GM19238 (cell line): ENCODE data around the gene TMC1.
"Not testable (repeated sequence)": the region's sequence is repeated elsewhere in the genome, so short reads cannot be mapped to it uniquely, and the experiment has no call there.

ENCODE experiments used
- DNase-seq: peaks from one replicate; pipeline ENCODE4 v3.0.0; 2011; ENCODE audit warnings: low spot score; ENCODE audit not compliant: insufficient read length

The TMC1 gene

DNA sequence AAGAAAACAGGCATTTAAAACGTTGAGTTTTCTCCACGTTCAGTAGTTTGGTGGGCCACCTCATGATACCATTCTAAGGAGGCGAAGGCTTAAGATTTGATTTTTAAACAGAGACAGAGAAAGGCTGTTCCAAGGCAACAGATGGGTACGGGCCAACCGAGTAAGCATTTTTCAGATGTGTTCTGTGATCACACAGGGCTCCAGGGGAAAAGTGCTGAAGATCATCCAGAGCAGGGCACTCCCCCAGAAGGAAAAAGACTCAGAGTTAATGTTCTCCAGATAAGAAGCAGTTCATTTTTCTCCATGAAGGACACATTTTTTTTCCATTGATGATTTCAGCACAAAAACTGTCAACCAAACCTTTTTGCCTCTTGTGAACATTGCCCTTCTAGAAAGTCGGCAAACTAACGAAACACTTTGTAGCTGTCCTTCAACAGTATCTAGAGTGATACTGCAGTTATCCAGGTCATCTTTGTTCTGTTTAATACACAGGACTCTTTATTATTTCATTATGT is 292.7 kb downstream of the TMC1 start:
- DNase-seq: no peak

DNA sequence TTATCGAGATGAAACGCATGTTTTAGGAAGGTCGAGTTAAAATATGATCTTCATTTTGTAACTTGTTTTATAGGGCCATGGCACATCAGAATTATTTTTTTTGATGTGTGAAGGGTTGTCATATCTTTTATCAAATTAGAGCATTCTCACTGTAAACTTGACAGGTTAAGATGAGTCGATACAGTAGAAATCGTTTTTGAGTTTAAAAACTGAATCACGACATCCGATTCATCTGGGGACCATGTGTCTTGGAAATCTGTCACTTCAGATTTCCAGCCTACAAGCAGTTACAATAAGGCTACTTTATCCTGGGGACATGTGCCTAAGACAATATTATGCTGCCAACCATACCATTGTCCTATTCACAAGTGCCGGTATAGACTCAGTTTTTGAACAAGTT is 295.3 kb downstream of the TMC1 start:
- no peak for DNase-seq

DNA sequence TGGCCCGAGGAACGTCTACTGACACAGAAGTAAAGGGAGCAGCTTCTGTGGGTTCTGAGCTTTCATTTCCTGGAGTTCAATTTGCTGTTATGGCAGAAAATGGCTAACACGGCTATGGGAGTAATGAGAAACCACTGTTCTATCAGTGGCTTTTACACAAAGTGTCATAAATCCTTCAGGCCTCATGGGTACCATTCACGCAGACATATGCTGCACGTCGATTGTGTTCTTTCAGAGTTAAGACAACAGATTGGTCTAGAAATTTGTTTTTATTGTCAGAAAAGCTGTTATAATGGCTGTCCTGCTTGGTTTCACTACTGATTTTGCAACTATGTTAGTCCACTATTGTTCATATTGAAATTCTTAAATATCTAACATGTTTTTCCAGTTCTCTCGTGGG is 296.0 kb downstream of the TMC1 start:
- no peak for DNase-seq

DNA sequence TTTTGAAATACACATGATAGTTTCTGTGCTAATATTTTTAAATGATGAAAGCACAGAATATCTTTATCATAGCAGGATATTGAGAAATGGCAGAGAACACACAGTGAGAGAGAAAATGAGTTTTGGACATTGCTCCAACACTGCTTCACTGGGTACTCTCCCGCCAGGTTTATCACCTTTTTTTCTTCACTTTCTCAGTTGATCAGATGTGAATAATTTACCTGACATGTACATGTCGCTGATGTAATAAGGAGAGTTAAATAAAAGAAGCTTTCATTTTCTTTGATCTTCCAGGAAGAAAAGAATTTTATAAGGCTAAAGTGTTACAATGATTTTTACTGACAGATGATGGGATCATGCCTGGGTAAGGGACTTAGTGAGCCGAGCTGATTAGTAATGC is 297.0 kb downstream of the TMC1 start:
- DNase-seq: no peak

DNA sequence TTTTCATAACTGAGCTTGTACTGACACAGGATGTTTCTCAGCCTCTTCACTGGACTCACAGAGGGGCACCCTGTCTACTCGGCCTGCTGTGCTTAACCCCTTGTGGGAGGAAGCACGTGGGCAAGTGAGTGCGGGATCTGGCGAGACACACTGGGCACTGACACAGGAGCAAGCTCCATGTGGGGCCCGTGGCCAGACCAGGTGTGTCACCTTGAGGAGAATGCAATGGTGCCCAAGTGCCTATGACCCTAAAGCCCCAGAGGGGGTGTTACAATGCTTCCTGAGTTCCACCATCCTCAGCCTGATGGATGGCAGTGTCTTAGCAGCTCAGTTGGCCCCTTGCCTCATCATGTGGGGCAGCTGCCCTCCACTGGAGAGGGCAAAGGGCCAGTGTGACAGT is 302.6 kb downstream of the TMC1 start:
- no peak for DNase-seq

- DNase-seq: no peak
These were observed 305.9 kb downstream of the TMC1 start for GRCh38 chr9:72826996-72827949.

- no peak for DNase-seq
These were observed 306.7 kb downstream of the TMC1 start for GRCh38 chr9:72827950-72828731.

DNA sequence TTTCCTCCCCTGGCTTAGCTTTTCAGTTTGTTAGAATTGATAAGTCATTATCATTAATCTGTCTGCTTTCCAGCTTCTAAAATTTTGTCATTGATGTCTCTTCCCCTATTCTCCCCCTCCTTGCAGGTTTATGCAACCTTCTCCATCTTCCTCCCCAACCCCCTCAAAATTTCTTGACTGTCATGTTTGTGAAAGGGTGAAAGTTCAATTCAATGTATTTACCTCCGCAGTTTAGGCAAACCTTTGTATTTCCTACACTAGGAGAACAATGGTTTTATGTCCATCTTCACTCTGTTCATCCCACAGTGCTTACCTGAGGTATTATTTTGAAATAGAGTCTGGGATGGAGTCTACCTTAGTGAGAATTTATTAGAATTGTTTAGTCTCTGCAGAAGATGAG is 313.6 kb downstream of the TMC1 start:
- no peak for DNase-seq

DNA sequence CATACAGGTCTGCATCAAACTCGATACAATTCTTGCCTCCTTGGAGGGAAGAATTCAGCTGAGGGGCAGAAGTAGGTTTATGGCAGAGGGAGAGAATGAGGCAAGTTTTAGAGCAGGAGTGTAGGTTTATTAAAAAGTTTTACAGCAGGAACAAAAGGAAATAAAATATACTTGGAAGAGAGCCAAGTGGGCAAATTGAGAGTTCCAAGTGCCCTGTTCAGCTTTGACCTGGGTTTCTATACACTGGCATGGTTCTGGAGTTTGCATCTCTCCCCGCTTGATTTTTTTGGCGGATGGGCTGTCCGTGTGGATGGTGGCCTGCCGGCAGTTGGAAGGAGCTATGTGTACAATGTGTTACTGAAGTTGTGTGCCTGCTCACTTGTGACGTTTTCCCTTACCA is 315.4 kb downstream of the TMC1 start:
- DNase-seq: no peak

DNA sequence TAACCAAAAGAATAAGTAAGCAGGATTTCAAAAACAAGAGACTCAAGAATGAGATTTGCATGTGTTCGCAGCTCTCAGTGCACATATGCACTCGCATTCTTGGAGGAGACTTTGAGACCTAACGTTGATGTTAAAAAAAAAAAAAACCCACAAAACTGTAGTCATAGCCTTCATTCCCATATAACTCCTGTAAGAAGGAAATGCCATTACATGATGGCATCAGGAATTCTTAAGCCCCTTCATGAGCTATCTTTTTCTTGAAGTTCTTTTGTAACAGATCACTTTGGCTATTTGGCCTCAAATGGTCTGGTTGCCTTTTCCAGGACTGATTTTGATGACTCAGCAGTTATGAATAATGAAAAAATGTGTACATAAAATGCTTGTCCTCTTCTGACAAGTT is 317.7 kb downstream of the TMC1 start:
- DNase-seq: no peak

DNA sequence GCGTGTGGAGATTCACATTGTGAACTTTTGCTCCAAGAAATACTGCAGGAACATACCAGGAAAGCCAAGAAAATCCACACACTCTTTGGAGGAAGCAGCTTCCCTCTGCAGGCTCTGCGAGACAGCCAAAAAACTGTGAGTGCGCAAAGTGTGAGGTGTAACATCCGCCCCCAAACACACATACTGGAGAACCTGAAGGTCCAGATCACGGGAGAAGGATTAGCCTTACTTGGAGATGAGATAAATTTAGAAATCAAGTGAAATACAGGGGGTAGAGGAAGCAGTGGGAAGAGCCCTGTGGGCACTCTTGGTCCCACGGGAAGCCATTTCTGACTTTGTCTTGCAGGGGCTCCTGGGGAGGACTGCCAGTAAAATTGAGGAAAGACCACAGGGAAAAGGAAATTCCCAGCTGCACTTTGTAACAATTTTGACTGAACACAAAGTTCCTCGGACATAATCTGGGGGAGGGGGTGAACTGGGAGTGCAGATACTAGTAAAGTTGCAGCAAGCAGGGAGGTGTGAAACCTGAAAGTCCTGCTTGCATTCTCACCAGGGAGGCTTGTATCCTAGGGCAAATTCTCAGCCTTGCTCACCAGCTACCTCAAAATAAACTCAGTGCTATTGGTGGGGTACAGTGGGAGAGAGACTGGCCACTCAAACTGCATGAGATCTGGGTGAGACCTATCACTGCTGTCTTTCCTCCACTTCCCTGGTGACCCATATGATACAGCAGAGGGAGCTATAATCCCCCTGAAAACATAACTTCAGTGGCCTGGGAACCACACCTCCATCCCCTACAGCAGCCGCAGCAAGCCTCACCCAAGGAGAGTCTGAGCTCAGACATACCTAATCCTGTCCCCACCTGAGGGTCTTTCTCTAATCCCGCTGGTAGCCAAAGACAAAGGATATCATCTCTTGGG is 322.4 kb downstream of the TMC1 start:
- no peak for DNase-seq

GRCh38 chr9:72844440-72844768 is 323.0 kb downstream of the TMC1 start:
- no peak for DNase-seq

DNA sequence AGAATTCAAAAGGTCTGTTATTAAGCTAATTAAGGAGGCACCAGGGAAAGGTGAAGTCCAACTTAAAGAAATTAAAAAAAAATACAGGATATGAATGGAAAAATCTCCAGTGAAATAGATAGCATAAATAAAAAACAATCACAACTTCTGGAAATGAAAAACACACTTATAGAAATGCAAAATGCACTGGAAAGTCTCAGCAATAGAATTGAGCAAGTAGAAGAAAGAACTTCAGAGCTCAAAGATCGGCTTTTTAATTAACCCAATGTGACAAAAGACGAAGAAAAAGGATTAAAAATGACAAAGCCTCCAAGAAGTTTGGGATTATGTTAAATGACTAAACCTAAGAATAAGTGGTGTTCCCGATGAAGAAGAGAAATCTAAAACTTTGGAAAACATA is 323.6 kb downstream of the TMC1 start:
- not testable (repeated sequence) for DNase-seq

- not testable (repeated sequence) for DNase-seq
These were observed 328.8 kb downstream of the TMC1 start for GRCh38 chr9:72850209-72850608.

DNA sequence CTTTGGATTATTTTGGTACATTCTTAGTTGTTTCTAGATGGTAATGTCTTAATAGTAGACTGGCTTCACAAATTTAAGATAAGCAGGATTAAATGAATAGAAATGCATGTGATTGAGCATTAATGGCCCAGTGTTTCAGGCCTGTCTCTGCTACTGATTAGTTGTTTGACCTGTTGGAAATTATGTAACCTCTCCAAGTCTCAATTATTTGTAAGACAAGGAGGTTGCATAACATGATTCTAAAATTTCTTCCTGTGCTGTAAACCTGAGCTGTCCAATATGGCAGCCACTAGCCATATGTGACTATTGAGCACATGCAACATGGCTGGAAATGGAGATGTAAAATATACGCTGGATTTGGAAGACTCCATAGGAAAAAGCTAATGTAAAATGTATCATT is 333.9 kb downstream of the TMC1 start:
- DNase-seq: no peak

DNA sequence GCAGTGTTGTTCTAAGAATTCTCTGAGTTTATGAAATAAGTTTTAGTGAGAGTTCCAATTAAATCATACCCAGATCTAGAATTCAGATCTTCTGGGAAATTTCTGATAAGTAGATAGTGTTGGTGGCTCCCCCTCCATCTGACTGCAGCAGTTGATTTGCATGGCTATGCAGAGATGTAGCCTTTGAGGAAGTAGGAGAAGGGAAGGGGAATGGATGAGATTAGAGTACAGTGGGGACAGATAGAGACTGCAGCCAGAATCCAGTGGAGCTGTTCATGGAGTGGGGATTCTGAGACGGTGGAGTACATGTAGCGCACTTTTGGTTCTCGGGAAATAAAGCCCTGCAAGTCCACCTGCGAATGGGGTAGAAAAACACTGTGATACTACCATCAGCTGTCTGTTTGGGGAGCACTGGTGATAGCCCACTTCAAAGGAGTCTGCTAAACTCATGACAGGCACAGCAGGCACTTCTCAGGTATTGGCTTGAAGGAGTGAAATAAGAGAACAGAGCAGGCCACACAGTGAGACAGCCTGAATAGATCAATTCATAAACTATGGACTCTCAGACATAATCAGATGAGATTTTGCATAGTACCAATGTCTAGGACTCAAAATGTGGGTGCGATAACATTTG is 334.6 kb downstream of the TMC1 start:
- no peak for DNase-seq

DNA sequence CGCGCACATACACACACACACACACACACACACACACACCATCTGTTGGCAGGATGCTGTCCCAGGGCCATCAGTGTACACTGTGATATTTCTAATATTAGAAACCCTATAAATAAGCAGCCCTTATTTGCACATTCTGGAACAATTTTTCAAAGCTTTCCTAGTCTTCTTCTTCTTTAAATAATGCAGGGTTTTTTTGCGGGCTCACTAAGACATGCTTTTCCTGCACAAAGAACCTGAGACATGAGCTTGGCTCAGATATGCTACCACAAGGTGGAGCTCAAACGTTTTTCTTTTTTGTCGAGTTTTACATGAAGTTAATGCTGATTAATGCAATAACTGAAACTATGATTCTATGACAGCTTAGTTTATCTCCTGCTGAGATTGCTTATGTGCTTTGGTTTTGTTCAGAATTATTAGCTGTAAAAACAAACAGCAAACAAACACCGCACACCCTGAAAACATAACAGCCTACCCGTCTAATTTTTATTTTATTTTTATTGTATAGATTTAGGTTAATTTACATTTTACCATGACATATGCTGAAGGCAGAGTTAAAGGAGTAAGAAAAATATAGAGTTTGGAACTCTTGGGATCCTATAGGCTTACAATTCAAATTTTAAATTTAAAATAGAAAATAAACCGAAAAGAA is 335.7 kb downstream of the TMC1 start:
- DNase-seq: no peak

DNA sequence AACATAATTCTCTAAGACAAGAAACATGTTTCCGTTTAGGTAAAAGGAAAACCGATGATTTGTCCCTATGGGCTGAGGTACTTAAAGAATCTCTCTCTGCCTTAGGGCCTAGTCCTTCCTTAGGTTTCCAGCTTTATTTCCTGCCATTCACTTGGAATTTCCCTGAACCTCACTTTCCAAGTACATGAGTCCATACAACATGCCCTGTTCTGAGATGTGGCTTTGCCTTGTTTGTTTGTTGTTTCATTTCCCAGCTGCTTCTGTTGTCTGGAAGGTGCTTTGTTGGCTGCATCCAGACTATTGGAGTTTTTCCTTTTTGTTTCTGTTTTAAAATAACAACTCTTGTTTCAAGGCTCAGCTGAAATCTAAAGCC is 336.2 kb downstream of the TMC1 start:
- no peak for DNase-seq

DNA sequence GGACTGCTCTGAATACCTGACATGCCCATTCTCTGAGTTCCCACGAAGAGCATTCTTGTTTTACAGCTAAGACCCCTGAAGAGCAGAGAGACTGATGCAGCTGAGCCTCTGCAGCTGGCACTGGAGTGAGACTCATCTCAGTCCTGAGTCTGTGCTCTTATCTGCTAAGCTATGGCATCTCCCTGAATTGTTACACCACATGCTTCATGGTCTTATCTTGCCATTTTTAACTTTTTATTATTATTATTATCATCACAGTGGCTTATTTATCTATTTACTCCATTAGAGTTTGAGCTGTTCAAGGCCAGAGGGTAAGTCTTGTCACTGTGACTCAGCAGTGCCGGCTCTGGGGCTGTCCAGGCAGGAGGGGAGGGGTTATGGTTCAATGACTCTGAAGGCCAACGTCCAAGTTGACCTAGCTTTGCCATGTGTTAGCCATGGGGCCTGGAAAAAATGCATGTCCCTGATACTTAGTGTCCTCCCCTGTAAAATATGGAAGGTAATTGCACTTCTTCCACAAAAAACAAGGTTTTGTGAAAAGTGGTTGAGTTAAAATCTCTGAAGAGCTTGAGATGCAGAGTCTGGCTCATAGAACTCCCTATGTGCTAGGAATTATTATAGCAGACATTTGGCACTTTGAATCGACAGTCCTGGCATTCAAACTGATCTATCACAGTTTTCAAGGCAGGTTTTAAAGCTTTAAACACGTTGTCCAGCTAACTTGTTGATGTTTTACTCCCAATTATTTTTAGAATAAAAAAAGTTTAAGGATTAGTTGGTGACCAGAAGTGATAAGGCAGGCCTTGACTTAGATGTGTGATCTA is 336.9 kb downstream of the TMC1 start:
- DNase-seq: no peak

- not testable (repeated sequence) for DNase-seq
These were observed 341.4 kb downstream of the TMC1 start for GRCh38 chr9:72862788-72863187.
